ENCODE results near the gene ANKRD31. TPM values are rescaled to one million over a fixed set of nuclear protein-coding genes. Genes with fewer than 3 reads are reported as not detected.

The ANKRD31 gene
- total RNA-seq, 1 experiment from 2014 or later, result not detected

GRCh38 chr5:75214928-75215327, 21.8 kb downstream of the ANKRD31 start:
- no peak for ATAC-seq
- H3K27me3 ChIP-seq (ENCODE audit: control insufficient read depth, insufficient read depth, low read length), result peaks cover 4% of the 10 kb centered on the region; the same call in 1 of the 2 replicates
- ChIA-PET CTCF (no interaction called here), POLR2A (no interaction called here)
- DNase-seq (ENCODE audit: low read depth, low spot score), result no peak
- TF ChIP-seq POLR2AphosphoS5 (IDR thresholded peaks at IDR 0.05; ENCODE audit: low read depth, low read length), result no peak
- TF ChIP-seq CTCF (IDR thresholded peaks at IDR 0.05), result no peak
- TF ChIP-seq REST (IDR thresholded peaks at IDR 0.05; ENCODE audit: insufficient read depth in 1 of 2, low read depth in 2 of 2, low read length in 1 of 2), result no peak
- TF ChIP-seq TCF7L2 (IDR thresholded peaks at IDR 0.05; ENCODE audit: low read depth, low read length), result no peak
- no peak for TF ChIP-seq SIN3A (IDR thresholded peaks at IDR 0.05; ENCODE audit: borderline replicate concordance, insufficient read depth, low read depth, low read length)
- H3K4me1 ChIP-seq (ENCODE audit: control insufficient read depth, insufficient read depth, low read length), result no peaks in the 10 kb centered on the region
- in situ Hi-C loops (cut with HindIII; ENCODE audit: low pct_unique_long_range_greater_than_20kb, low sequenced_read_pairs), result no loop called here
- no peaks in the 10 kb centered on the region for H3K36me3 ChIP-seq (ENCODE audit: control insufficient read depth, insufficient read depth, low read length)
- H3K9me3 ChIP-seq (ENCODE audit: control insufficient read depth, insufficient read depth, low read depth, low read length), result no peaks in the 10 kb centered on the region
- no peak overlapping the region for H3K4me3 ChIP-seq (ENCODE audit: low read depth in 2 of 2, low read length in 2 of 2)
- BruUV-seq (replicated peaks), result no TSS peak
- intact Hi-C loops (cut with micrococcal nuclease; ENCODE audit: unreplicated experiment), result no loop called here
- H3K27ac ChIP-seq (ENCODE audit: low read length), result no peak overlapping the region

- Histone ChIP-seq H3K4me3 (ENCODE audit: low read depth in 2 of 2, low read length in 2 of 2) (no peak overlapping the region), H3K27ac (ENCODE audit: low read length) (no peak overlapping the region), H3K4me1 (ENCODE audit: control insufficient read depth, insufficient read depth, low read length) (no peaks in the 10 kb centered on the region), H3K9me3 (ENCODE audit: control insufficient read depth, insufficient read depth, low read depth, low read length) (no peaks in the 10 kb centered on the region), H3K36me3 (ENCODE audit: control insufficient read depth, insufficient read depth, low read length) (no peaks in the 10 kb centered on the region), H3K27me3 (ENCODE audit: control insufficient read depth, insufficient read depth, low read length) (peaks cover 4% of the 10 kb centered on the region; the same call in 1 of the 2 replicates)
- BruUV-seq (replicated peaks), result no TSS peak
- in situ Hi-C loops (cut with HindIII; ENCODE audit: low pct_unique_long_range_greater_than_20kb, low sequenced_read_pairs) (no loop called here), intact Hi-C loops (cut with micrococcal nuclease; ENCODE audit: unreplicated experiment) (no loop called here)
- ChIA-PET CTCF (no interaction called here), POLR2A (no interaction called here)
- TF ChIP-seq SIN3A (IDR thresholded peaks at IDR 0.05; ENCODE audit: borderline replicate concordance, insufficient read depth, low read depth, low read length) (no peak), CTCF (IDR thresholded peaks at IDR 0.05) (no peak), POLR2AphosphoS5 (IDR thresholded peaks at IDR 0.05; ENCODE audit: low read depth, low read length) (no peak), TCF7L2 (IDR thresholded peaks at IDR 0.05; ENCODE audit: low read depth, low read length) (no peak), REST (IDR thresholded peaks at IDR 0.05; ENCODE audit: insufficient read depth in 1 of 2, low read depth in 2 of 2, low read length in 1 of 2) (no peak)
- DNase-seq (ENCODE audit: low read depth, low spot score), result no peak
- no peak for ATAC-seq
These were observed 22.3 kb downstream of the ANKRD31 start for GRCh38 chr5:75214409-75214808.

All from Panc1 (cell line).